Stimulated activated CD4-positive, alpha-beta T cell treated with anti-CD3 and anti-CD28 coated beads, Interleukin-4, amount 100 ng/mL, for 24 hours (primary cell): ENCODE data around the gene PDHX.
A peak's percentile ranks its signal among the peaks of the same experiment; 100 is the strongest.
"Not testable (repeated sequence)": the region's sequence is repeated elsewhere in the genome, so short reads cannot be mapped to it uniquely, and the experiment has no call there.

Source experiments
- DNase-seq: peaks from one replicate; pipeline ENCODE4 v3.0.0-alpha.2; 2020

The PDHX gene

DNA sequence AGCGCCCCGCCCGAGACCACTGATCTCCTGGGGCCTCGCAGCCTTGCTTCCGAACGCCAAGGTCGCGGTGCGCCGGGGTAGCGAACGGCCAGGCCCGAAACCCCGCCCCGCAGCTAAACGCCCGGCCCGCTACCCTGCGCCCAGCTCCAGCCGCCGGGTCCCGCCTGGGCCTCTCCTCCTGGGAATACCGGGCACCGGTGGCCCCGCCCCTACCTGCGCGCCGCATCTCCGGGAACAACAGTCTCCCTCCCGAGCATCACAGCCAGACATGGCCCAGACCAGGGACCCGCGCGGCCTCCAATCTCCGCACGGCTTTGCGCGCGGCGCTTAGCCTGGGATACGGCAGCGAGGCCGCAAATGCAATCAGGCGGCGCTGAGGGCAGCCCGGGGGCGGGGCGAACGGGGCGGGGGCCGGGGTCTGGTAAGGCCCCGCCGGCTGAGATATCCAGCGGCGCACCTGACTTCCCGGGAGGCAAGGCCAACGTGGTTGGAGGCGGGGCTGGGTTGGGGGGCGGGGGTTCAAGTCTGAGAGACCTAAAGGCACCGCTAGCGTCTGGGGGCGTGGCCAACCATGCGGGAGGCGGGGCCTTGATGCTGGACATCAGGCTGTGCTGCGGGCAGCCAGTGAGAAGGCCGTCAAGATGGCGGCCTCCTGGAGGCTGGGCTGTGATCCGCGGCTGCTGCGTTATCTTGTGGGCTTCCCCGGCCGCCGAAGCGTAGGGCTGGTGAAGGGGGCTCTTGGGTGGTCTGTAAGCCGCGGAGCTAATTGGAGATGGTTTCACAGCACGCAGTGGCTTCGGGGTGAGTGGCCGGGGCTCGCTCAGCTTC, at the start of gene PDHX, which contains the start of gene APIP:
TSS of gene PDHX (plus strand) at position 604 of the 828 bp plus-strand sequence. CDS start at position 642, 38 bp downstream.
TSS of gene APIP (minus strand) at position 365 of the 828 bp plus-strand sequence. CDS start at position 270, 95 bp downstream.
- peak; percentile 98 for DNase-seq

DNA sequence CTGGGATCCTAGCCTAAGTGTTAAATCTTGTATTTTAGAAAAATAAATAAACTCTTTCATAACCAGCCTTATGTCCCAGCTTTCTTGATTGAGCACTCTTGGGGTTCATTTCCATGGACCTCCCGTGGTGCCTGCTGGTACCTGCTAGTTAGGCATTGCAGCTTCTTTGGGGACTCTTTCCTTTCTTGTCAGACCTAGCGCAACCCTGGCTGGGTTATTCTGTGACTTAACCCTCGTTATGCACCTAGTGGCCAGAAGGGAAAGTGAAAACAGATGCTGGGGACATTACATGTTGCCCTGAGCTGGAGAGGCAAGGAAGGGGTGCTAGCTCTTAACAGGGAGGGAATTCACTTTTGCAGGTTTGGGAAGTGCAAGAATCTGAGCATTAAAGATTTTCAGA, 47.0 kb upstream of the PDHX start:
- no peak for DNase-seq

DNA sequence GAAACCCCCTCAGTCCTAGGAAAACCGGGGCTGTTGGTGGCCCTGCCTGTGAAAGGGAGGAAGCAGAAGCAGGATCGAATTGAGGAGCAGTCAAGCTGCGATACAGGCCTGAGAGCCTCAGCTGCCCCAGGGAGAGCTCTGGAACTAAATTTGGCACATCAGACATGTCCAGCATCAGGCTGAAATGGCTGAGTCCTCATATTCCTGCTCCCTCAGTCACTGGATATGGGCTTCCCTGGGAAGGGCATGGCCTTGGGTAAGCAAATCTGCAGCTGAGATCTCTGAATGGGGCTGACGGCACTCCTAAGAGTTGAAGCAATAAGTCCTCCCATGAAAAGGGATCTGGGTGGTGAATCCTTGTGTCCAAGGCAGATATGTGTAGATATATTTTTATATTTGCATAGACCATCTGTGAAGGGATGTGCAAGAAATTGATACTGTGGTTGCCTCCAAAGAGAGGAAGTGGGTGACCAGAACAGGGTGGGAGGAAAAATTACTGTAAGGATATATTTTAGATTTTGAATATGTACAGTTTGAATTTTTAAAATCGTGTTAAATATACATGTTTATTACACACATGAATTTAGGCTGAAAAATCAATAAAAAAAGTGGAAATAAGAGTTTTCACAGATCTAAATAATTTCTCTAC, 45.7 kb upstream of the PDHX start:
- DNase-seq: no peak

DNA sequence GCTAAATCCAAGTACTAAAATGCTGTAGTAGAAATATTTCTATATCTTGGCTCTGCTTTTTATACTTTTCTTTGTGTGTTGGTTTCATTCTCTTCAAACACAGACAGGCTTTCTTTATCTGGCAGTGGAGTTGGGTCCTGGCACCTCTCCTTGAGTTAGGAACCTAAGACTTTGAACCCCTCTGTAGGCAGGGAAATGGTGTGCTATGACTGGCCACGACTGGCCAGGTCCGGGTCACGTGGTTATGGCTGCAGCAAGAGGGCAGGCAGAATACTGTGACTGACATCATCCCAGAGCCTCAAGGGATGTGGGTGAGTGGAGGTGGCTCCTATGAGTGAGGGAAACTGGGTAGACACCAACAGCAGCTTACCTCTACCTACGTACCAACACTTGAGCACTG, 42.2 kb upstream of the PDHX start:
- no peak for DNase-seq

DNA sequence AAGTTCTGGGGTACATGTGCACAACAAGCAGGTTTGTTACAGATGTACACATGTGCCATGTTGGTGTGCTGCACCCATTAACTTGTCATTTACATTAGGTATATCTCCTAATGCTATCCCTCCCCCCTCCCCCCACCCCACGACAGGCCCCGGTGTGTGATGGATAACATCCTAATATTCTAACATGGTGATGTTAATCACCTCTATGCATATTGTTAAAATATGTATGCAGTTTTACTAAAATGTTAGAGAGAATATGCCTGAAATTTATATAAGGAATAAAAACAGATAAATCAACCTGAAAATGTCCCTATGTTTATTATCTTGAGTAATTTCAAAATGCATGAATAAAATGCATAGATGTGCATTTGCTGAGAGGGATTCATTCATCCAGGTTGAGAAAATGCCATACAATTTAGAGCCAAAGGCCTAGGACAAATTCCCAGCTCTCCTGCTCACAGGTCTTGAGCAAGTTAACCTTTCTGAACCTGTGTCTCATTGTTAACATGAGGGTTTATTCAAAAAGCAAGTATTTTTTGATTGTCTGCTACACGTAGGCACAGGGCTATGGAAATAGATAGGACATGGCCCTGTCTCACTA, 38.9 kb upstream of the PDHX start:
- no peak for DNase-seq

DNA sequence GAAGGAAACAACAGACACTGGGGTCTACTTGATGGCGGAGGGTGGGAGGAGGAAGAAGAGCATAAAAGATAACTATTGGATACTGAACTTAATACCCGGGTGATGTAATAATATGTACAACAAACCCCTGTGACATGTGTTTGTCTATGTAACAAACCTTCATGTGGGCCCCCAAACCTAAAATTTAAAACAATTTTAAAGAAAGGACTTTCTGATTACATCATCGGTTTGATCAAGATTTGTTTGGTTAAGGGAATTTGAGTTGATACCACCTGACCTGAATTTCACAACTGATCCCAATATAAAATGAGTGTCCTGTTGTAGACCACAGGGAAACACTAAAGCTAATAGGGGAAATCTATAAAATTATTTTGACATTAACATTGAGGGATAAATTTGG, 34.5 kb upstream of the PDHX start:
- no peak for DNase-seq

DNA sequence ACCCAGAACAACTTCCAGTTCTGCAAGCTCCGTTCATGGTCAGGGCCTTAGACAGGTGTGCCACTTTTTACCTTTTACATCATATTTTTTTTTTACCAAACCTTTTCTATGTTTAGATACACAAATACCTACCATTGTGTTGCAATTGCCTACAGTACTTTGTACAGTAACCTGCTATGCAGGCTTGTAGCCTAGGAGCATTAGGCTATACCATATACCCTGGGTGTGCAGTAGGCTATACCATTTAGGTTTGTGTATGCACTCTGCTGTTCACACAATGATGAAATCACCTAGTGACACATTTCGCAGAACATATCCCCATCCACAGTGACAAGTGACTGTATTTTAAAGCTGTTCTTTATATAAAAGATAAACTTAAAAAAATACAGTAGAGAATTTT, 29.8 kb upstream of the PDHX start:
- DNase-seq: no peak

DNA sequence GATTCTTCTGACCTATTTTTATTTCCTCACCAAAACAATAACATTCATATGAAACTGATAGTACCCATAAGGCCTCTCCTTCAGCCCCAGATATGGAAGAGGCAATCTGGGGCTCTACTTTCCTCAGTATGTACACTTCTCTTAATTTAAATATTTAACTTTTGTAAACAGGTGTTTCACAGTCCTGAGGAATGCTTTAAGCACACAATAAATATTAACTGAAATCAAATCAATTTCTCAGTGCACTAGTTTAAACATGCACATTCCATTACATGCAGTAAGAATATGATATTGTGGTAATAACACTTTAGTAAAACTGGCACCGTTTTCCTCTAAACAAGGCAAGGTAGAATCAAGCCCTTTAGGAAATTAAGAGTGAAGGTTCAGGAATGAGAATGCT, 29.2 kb upstream of the PDHX start:
- DNase-seq: no peak

DNA sequence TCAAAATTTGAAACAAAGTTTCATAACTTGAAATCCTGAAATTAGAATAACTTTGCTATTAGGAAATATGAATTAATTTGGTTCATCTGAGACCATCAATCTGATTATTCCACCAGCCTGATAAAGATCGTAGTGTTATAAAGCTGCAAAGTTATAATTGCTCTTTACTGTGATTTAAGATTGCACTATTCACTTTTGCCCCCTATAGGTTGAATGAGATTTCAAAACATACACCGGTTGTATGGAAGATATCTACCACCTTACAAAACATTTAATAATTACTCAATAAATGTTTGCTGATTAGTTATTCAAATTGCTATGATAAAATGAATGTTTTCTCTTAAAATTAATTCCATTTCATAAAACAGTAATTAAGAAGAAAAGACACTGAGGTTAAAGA, 26.3 kb upstream of the PDHX start:
- no peak for DNase-seq

DNA sequence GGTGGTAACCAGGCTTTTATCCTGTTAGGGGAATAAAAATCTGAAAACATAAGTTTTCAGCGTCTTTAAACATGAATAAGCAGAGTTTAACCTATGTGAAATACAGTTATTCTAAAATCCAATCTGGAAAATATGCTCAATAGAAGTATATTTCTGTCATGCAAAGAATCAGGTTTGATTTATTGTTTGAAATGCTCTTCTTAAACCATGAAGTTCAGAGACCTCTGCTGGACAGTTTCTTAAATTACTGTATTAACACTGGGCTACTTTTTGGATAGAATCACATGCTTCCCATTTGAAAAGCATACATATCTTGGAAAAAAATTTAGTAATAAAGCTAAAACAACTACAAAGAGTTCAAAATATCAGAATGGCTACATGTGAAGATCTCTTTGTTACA, 25.6 kb upstream of the PDHX start:
- no peak for DNase-seq

DNA sequence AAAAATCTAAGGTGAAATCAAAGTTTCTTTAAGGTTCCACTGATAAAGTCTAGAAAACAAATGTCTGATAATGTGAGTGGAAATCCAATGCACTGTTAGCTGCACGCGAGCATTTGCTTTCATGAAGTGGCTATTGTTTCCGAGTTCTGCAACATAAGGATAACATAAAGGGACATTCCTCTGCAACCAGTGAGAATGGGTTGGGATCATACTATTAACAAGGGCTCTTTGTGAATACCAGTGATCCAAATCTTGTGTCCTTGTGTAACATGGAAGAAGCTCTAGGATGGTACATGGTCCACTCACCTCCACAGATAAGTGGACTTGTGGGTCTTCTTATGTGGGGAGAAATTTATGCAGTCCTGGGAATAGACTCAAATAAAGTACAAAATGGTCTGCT, 24.8 kb upstream of the PDHX start:
- no peak for DNase-seq

DNA sequence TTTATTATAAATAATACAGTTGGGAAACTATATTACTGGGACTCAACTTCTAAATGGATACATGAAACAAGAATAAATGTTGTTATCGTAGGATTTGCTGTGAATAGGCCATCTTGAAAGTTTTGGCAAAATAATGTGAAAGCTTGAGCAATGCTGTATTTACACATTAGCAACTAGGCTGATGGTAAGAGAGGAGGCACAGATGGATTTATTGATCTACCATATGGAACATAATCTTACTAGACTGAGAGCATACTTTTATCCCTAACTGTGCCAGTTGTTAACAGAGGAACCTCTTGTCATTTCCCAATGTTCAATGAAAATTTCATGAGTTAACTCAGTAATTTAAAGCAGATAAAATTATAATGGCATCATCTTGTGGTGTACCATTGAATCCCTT, 23.0 kb upstream of the PDHX start:
- no peak for DNase-seq

DNA sequence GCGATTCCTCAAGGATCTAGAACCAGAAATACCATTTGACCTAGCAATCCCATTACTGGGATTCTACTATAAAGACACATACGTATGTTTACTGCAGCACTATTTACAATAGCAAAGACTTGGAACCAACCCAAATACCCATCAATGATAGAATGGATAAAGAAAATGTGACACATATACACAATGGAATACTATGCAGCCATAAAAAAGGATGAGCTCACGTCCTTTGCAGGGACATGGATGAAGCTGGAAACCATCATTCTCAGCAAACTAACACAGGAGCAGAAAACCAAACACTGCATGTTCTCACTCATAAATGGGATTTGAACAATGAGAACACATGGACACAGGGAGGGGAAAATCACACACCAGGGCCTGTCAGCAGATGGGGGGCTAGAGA, 20.2 kb upstream of the PDHX start:
- not testable (repeated sequence) for DNase-seq

DNA sequence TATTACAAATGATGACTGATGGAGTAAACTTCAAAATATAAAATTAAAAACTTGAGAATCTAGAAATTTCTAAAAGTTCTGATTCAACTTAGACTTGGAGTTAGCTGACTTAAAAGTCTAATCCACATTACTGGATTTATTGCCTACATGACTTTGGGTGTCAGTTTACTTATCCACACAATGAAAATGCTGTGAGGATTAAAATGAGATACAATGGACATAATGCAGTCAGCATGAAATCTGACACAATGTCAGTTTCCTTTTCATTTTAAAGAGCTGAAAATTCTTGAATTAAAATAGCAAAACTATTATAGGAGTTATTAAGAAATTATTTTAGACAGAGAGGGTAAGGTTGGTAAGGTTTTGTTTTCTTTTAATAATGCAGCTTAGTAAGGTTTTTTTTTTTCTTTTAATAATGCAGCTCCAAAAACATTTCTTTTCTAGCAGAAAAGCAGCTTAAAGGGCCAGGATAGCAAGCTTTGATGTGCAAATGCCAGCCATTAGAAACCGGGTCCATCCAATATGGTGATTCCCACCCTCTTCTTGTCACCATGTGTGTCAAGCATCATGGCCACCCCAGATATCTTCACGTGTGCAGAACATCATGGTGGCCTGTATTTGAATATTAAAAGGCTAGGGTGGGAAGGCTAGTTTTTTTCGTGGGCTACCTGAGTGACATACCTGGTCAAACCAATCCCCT, 19.1 kb upstream of the PDHX start:
- no peak for DNase-seq

DNA sequence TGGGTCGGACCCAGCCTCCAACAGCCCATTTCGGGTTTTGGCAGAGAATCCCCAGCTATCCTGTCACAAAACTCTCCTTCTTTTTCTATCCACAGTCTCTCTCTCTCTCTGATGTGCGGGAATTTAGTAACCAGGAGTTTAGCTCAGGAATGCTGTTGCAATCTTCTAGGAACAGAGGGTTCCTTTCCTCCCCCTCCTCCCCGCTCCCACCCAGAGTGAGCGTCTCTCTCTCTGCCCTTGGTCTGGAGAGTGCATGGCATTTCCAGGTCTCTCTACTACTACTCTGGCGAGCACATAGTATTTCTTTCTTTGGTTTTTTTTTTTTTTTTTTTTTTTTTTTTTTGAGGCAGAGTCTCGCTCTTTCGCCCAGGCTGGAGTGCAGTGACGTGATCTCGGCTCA, 17.9 kb upstream of the PDHX start:
- DNase-seq: no peak

DNA sequence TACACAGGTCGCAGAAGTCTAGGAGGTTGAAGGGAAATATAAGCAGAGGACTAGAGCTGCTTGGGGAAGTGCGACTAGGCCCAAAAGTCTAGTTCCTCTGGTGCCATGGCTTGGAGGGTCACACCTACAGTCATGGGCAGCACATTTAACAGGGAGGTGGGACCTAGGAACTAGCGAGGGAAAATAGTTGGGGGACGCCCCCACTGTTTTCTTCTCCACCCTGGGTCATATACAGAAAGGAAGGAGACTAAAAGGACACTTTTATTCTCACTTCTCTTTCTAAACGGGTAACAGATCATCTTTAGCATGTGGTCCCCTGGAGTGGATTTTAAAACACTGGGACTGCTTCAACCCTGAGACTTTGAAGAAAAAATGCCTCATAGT, 16.8 kb upstream of the PDHX start:
- no peak for DNase-seq

DNA sequence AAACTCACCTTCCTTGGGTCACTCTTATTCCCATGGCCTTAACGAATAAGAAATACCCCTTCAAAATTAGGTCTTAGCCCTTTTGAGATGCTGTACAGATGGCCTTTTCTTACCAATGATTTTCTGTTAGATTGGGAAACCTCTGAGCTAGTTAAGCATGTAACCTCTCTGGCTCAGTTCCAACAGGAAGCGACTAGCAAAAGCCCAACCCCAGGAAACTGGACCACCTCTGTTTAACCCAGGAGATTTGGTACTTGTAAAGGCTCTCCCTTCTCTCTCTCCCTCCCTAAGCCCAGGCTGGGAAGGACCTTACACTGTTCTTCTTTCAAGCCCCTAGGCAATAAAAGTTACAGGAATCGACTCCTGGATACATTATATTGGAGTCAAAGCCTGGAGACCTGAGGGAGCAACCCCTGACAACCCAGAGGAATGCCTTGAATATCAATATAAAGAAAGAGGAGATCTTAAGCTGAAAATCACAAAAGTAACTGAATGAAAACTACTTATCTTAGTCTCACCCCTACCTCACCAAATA, 11.9 kb upstream of the PDHX start:
- no peak for DNase-seq

DNA sequence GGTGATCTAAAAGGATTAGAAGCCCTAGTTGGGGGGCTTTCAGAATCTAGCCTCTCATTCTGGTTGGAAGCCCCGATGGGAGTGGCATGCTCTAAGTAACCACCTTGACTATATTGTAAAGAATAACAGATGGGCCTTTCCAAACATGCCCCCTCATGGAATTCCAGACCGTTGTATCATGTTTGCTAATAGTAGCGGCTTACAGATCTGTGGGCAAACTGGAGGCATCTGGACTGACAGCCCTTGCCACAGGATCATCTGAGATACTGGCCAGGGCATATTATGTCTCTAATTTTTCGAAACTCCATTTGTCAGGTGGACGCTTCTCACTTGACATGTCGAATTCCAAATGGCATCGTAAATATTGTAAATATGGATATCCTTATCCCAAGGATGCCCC, 10.8 kb upstream of the PDHX start:
- DNase-seq: no peak

DNA sequence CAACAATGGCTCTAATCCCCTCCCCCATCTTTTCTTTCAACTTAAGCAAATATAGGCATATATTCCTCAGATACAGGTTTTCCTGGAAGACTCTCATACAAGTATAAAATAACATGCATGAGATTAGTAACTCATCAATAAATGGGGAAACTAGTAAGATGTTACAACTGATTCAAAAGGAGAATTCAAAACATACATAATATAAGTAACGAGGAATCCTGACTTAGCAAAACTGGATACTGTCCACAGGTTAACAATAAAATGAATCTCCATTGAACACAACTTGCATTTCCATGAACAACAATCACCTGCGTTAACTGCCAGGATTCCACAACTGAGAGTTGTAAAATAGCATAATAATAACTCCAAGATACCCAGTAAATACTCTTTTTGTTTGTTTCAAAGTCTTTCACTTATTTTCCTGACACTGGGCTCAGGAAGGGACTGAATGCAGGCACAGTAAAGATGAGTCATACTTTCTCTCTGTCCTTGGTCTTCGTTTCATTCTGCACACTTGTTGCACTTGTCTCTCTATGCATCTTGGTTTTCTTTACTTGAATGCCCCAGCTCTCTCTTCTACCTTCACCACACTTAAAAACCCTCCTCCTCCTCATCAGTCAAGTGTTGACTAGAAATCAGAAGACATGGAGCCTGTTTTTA, 8.4 kb upstream of the PDHX start:
- no peak for DNase-seq

DNA sequence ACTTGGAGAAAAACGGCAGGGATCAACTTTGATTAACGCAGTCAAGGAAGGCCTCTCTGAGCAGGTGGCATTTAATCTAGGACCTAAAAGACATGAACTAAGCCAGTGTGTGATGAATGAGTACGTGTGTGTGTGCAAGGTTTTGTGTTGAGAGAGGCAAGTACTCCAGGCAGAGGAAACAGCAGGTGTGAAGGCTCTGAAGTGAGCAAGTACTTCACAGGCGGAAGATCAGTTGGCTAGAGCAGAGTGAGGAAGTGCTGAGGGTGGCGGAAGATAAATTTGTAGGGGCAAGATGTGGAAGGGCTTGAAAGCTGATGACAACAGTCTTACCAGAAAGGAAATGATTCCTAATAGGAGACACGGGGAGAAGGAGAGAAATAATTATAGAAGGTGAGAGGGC, 7.0 kb upstream of the PDHX start:
- DNase-seq: no peak

DNA sequence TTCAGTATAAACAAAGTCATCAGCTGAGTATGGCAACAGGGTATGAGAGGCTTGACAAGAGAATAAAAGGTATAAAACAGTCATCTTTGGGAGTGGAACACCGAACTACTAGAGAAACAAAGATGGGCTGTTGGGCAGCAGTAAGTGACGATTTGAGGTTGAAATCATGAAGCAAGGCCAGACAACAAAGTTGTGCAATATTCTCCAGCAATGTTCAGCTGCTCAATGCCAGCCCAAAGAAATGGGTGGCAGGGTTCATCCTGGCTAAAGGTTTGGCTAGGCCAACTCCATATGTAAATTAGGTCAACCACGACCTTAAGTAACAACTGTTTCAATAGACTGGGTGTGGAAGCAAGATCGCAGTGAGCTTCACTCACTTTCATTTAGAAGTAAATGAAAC, 6.5 kb upstream of the PDHX start:
- DNase-seq: no peak

DNA sequence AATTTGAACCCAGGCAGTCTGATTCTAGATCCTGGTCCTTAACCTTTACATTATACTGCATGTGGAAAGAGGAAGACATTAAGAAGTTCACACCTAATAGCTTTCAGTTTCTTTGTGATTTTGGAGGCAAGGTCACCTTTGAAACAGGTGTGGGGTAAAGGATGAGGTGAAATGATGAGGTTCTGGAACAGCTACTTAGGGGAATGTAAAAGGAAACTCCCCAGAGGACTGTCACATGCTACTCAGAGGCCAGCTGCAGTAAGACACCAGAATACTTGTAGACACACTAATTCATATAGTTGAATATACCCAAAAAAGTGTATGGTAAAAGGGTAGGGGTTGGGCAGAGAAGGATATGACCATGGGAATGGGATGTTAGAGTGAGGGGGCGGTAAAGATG, 5.6 kb upstream of the PDHX start:
- no peak for DNase-seq

DNA sequence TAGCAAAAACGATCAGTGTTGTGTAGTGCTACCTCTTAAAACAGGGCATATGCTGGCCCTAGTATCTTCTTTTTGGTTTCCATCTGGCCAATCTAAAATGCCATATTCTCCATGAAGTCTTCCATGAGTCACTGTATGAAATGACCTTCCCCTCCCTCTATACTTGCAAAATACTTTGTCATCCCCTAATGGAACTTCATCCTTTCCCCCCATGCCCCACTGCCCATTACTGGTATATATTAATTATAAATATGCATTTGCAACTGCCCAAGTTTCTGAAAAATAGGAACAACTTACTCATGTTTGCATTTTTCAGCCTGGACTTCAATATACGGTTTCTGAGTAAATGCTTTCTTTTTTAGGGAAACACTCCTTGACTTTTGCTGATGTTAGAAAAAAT, 4.7 kb upstream of the PDHX start:
- no peak for DNase-seq
